ENCODE measurements around the gene SPDYA. TPM values are rescaled to one million over a fixed set of nuclear protein-coding genes. Genes with fewer than 3 reads are reported as not detected.

Gene SPDYA
- 1 to 10 TPM; 5.6 to 8.1 (median 8.0) TPM for total RNA-seq
- total RNA-seq (2013): 4.0 TPM

DNA sequence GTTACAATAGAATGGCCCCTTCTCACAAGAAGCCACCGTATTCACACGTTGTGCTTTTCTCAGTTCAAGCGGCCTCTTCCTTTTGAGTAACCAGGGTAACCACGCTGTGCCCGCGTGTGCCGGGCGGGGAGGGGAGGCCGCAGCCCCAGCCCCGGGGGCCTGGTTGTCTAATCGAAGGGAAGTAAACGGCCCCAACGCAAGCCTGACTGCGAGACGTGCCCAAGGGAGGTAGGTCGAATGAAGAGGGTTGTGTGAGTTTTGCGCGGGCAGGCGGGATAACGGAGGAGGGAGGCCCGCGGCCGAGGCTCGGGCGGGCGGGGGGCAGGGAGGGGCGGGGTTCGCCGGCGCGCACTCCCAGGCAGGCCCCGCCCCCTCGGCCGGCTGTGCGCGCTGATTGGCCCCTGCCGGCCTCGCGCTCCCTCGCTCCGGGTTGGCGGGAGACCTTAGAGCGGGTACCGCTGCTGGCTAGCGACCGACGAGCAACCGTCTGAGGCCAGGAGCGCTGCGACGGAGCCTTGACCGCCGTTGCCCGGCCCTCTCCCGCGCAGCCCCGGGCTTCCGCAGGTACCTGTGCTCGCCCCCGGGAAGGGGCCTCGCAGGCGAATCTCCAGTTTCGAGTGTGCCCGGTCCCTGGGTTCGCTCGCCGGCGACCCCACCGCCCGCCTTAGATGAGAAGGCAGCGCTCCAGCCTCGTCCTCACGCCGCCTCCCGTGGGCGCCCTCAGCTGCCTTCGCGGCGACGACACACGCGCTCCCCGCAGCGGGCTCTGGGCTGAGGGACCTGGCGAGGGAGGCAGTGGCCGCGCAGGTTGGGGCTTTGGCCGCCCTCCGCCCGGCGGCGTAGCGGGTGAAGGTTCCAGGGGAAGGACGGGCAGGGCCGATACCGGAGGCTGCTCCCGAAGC, at the start of gene SPDYA:
Gene SPDYA, plus strand, starts transcription at position 451 of the 902 bp plus-strand sequence. CDS start 5,181 bp downstream, outside the sequence.
- H3K9me3 Mint-ChIP-seq: no peaks in the 10 kb centered on the region
- H3K9me3 ChIP-seq (ENCODE audit: control insufficient read depth, insufficient read depth, low read length): no peaks in the 10 kb centered on the region
- TF ChIP-seq, protein P1, sequence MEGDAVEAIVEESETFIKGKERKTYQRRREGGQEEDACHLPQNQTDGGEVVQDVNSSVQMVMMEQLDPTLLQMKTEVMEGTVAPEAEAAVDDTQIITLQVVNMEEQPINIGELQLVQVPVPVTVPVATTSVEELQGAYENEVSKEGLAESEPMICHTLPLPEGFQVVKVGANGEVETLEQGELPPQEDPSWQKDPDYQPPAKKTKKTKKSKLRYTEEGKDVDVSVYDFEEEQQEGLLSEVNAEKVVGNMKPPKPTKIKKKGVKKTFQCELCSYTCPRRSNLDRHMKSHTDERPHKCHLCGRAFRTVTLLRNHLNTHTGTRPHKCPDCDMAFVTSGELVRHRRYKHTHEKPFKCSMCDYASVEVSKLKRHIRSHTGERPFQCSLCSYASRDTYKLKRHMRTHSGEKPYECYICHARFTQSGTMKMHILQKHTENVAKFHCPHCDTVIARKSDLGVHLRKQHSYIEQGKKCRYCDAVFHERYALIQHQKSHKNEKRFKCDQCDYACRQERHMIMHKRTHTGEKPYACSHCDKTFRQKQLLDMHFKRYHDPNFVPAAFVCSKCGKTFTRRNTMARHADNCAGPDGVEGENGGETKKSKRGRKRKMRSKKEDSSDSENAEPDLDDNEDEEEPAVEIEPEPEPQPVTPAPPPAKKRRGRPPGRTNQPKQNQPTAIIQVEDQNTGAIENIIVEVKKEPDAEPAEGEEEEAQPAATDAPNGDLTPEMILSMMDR (IDR thresholded peaks at IDR 0.05): no peak
- H3K27me3 ChIP-seq (ENCODE audit: control insufficient read depth, insufficient read depth, low read length): no peaks in the 10 kb centered on the region
- H3K27ac Mint-ChIP-seq: peak within 1 kb of the TSS; percentile 81 to 92
- peaks cover 14 to 15% of the 10 kb centered on the region in 2 donors for H3K4me1 Mint-ChIP-seq
- H3K36me3 Mint-ChIP-seq: no peaks in the 10 kb centered on the region
- H3K36me3 ChIP-seq (ENCODE audit: control insufficient read depth, insufficient read depth, low read length): peaks cover 3% of the 10 kb centered on the region
- H3K4me3 Mint-ChIP-seq: peak within 1 kb of the TSS; percentile 89
- no peaks in the 10 kb centered on the region for H3K27me3 Mint-ChIP-seq (ENCODE audit: low read depth in 2 of 2)
- peak within 1 kb of the TSS; percentile 61 for H3K27ac ChIP-seq (ENCODE audit: low read length)
- H3K4me1 ChIP-seq (ENCODE audit: control insufficient read depth, insufficient read depth, low read length): peaks cover 18% of the 10 kb centered on the region
- intact Hi-C loops (cut with micrococcal nuclease): loop anchor here (1.0 to 10.0 kb wide), 2 partner anchors 59 to 304 kb away; partner anchors contain the start of genes CLIP4 and PPP1CB
- DNase-seq: peak; percentile 83 to 89
- 4% methylated on average over 97 of the region's 97 CpGs for WGBS (ENCODE audit: insufficient coverage)
- H3K4me3 ChIP-seq (ENCODE audit: low read length): peak within 1 kb of the TSS; percentile 55
- ATAC-seq: peak; percentile 88 to 95 (median 90)

DNA sequence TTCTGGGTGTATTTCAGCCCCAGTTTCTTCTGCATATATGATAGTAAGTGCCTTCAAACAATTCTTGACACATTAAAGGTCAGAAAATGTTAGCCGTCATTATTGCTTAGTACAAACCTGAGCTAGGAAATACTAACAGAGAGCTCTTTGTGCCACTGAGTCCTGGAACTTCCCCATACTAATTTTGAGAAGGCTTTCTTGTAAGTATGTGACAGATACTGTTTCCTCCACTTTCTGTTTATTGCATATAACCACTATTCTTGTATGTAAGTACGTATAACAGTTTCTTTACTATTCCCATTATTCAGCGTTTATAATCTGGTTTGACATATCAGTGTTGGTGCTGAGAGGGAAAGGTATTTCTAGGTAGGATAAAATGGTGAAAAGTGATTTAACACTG, 49.2 kb upstream of the SPDYA start:
- DNase-seq: no peak
- H3K36me3 Mint-ChIP-seq: no peaks in the 10 kb centered on the region
- H3K27ac Mint-ChIP-seq: no peak overlapping the region
- ATAC-seq: no peak
- Histone ChIP-seq H3K27me3 (ENCODE audit: control insufficient read depth, insufficient read depth, low read length) (no peaks in the 10 kb centered on the region), H3K9me3 (ENCODE audit: control insufficient read depth, insufficient read depth, low read length) (no peaks in the 10 kb centered on the region), H3K4me1 (ENCODE audit: control insufficient read depth, insufficient read depth, low read length) (peaks cover 12% of the 10 kb centered on the region), H3K4me3 (ENCODE audit: low read length) (no peak overlapping the region), H3K27ac (ENCODE audit: low read length) (no peak overlapping the region), H3K36me3 (ENCODE audit: control insufficient read depth, insufficient read depth, low read length) (peaks cover 17% of the 10 kb centered on the region)
- WGBS (ENCODE audit: insufficient coverage): 90% methylated on average over 1 of the region's 3 CpGs
- intact Hi-C loops (cut with micrococcal nuclease): no loop called here
- TF ChIP-seq, protein P1 (IDR thresholded peaks at IDR 0.05): no peak
- H3K27me3 Mint-ChIP-seq (ENCODE audit: low read depth in 2 of 2): no peaks in the 10 kb centered on the region
- H3K4me3 Mint-ChIP-seq: no peak overlapping the region
- peaks cover 64 to 73% of the 10 kb centered on the region in 2 donors for H3K4me1 Mint-ChIP-seq
- no peaks in the 10 kb centered on the region for H3K9me3 Mint-ChIP-seq

DNA sequence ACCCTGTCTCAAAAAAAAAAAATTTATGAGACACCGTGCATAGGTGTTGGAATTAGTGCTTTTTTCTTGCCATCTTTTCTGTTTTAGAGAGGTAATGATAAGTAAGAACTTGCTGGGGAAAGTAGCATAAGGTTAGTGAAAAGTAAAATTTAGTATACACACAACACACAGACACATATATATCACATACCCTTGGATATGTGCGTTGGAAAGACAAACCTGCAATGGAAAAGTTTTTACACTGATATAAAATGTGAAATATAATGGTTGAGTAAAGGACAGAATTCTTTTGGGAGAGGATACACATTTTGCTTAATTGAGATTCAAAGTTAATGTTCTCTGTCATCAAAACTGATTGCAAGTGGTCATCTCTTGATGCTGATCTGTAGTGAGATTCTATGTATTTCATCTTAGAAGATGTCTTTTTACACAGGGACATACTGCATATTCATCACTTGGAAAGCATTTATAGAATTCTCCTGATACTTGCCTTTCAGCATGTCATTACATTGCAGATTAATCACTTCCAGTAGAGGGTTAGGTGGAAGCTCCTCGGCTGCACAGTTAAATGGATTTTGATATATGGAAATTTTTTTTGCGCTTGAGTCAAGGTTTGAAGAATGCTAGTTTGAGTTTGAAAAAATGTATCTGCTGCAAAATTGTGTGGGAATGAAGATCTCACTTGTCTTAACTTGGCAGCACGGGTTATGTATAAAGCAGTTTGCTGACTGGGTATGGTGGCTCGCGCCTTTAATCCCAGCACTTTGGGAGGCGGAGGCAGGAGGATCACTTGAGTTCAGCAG, 45.5 kb upstream of the SPDYA start:
- intact Hi-C loops (cut with micrococcal nuclease): no loop called here
- WGBS (ENCODE audit: insufficient coverage): 93% methylated on average over 8 of the region's 8 CpGs
- H3K9me3 Mint-ChIP-seq: no peaks in the 10 kb centered on the region
- H3K36me3 ChIP-seq (ENCODE audit: control insufficient read depth, insufficient read depth, low read length): peaks cover 10% of the 10 kb centered on the region
- peak overlapping the region; percentile 35 for H3K4me3 Mint-ChIP-seq
- H3K27me3 ChIP-seq (ENCODE audit: control insufficient read depth, insufficient read depth, low read length): no peaks in the 10 kb centered on the region
- H3K27me3 Mint-ChIP-seq (ENCODE audit: low read depth in 2 of 2): no peaks in the 10 kb centered on the region
- no peak overlapping the region for H3K27ac ChIP-seq (ENCODE audit: low read length)
- H3K4me1 Mint-ChIP-seq: peaks cover 69 to 75% of the 10 kb centered on the region in 2 donors
- no peaks in the 10 kb centered on the region for H3K36me3 Mint-ChIP-seq
- H3K4me3 ChIP-seq (ENCODE audit: low read length): no peak overlapping the region
- peak overlapping the region in 1 of 2 donors; percentile 48 for H3K27ac Mint-ChIP-seq
- peaks cover 12% of the 10 kb centered on the region for H3K4me1 ChIP-seq (ENCODE audit: control insufficient read depth, insufficient read depth, low read length)
- TF ChIP-seq, protein P1 (IDR thresholded peaks at IDR 0.05): no peak
- H3K9me3 ChIP-seq (ENCODE audit: control insufficient read depth, insufficient read depth, low read length): no peaks in the 10 kb centered on the region
- no peak for ATAC-seq
- DNase-seq: no peak
